Activated CD8-positive, alpha-beta memory T cell treated with anti-CD3 and anti-CD28 coated beads, Interleukin-2, amount 10 ng/mL, durations not matched to agents 7 days and 5 days (primary cell): Measurements from ENCODE around the gene SUPT6H. TPM values are rescaled to one million over a fixed set of nuclear protein-coding genes. Genes with fewer than 3 reads are reported as not detected.
A peak's percentile ranks its signal among the peaks of the same experiment; 100 is the strongest.

Experiments used
- ATAC-seq: fragments of 150-1000 bp; cut with Tn5 transposase; one replicate; pipeline ENCODE4 v1.10.0; 2021; ENCODE audit warnings: moderate library complexity
- CTCF ChIA-PET: fragments of 350-600 bp; sonication (Branson Sonifier 250); formaldehyde crosslinking; loops from one replicate; lab custom pipeline; 2021; ENCODE audit warnings: antibody characterized with exemption; lab: Charles Lee
- DNase-seq: peaks from one replicate; pipeline ENCODE4 v3.0.0-alpha.2; 2020
- H3K27ac Mint-ChIP-seq: one replicate; pipeline ENCODE4 v1.8.0; 2021; ENCODE audit warnings: mild to moderate bottlenecking, mixed read lengths
- H3K27me3 Mint-ChIP-seq: one replicate; pipeline ENCODE4 v1.8.0; 2021; ENCODE audit warnings: mixed read lengths
- H3K36me3 Mint-ChIP-seq: one replicate; pipeline ENCODE4 v1.8.0; 2021; ENCODE audit warnings: mild to moderate bottlenecking, mixed read lengths
- H3K4me1 Mint-ChIP-seq: one replicate; pipeline ENCODE4 v1.8.0; 2021; ENCODE audit warnings: mixed read lengths
- H3K4me3 Mint-ChIP-seq: one replicate; pipeline ENCODE4 v1.8.0; 2021; ENCODE audit warnings: mild to moderate bottlenecking, moderate library complexity, mixed read lengths
- H3K9me3 Mint-ChIP-seq: one replicate; pipeline ENCODE4 v1.8.0; 2022; ENCODE audit warnings: low read depth, mixed read lengths
- total RNA-seq, 2 experiments: library from RNA; stranded (reverse); gene quantifications; one replicate each; pipeline ENCODE4 v1.2.3, GENCODE V29; 2021

The SUPT6H gene
- total RNA-seq, 2 experiments from 2014 or later = 64.7 to 81.2 TPM

DNA sequence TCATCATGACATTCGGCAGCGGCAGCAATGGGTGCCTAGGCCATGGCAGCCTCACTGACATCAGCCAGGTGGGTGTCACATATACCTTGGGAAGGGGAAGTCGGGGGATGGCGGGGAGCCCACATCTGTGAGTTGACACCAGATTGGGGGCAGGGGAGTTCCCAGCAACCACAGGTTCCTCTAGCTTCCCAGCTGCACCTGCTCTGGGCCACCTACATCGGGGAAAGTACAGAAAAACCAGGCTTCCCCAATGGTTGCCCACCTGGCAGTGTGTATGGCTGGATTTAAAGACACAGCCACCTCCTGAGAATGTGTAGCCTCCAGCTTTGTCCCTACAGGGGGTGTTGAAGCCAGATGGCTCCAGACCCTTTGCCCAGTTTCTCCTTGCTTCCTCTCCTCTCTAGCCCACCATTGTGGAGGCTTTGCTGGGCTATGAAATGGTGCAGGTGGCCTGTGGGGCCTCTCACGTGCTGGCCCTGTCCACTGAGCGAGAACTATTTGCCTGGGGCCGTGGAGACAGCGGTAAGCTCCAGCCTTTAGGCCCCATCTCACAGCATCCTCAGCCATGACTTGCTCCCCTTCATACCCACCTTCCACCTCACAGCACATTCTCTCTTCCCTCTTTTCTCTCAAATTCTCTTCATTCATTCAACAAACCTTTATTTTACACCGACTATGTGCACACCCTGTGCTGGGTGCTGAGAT is 76.8 kb downstream of the SUPT6H start:
- peaks cover 26% of the 10 kb centered on the region for H3K4me1 Mint-ChIP-seq
- H3K4me3 Mint-ChIP-seq = no peak overlapping the region
- CTCF ChIA-PET = interaction anchor here (16.9 kb wide), 1 partner anchor 9 kb away, joined by 591 read pairs; the partner anchor contains the start of genes NEK8 and TLCD1
- H3K27me3 Mint-ChIP-seq = no peaks in the 10 kb centered on the region
- H3K36me3 Mint-ChIP-seq = peaks cover 21% of the 10 kb centered on the region
- H3K27ac Mint-ChIP-seq = peak overlapping the region; percentile 52
- H3K9me3 Mint-ChIP-seq = peaks cover 3% of the 10 kb centered on the region
- ATAC-seq (no peak), DNase-seq (no peak)

DNA sequence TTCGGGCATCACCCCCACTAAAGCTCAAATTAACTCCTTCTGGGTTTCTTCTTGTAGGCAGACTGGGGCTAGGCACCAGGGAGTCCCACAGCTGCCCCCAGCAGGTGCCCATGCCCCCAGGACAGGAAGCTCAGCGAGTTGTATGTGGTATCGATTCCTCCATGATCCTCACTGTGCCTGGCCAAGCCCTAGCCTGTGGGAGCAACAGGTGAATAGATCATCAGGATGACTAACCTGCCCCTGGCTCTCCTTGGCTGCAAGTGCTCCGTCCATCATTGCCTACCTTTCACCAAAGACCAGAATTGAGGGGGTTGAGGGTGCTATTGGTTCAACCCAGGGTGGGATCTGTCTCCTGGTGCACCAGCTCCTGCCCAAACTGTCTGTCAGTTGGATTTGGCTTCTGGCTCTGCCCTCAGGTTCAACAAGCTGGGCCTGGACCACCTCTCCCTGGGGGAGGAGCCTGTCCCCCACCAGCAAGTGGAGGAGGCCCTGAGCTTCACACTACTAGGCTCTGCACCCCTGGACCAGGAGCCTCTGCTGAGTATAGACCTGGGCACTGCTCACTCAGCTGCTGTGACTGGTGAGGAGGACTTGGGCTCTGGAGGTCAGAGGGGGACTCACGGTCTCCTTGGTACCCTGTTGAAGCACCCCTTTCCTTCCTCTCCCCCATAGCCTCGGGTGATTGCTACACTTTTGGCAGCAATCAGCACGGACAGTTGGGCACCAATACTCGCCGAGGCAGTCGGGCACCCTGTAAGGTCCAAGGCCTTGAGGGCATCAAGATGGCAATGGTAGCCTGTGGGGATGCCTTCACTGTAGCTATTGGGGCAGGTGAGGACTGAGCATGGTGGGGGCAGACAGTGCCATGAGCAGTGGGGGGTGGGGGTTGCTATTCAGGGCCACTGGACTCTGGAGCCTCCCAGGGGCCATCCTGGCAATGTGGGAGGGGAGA is 78.7 kb downstream of the SUPT6H start:
- peaks cover 3% of the 10 kb centered on the region for H3K9me3 Mint-ChIP-seq
- no peak overlapping the region for H3K4me3 Mint-ChIP-seq
- H3K36me3 Mint-ChIP-seq = peaks cover 21% of the 10 kb centered on the region
- H3K4me1 Mint-ChIP-seq = peaks cover 30% of the 10 kb centered on the region
- no peaks in the 10 kb centered on the region for H3K27me3 Mint-ChIP-seq
- DNase-seq = no peak
- CTCF ChIA-PET = interaction anchor here (1.7 to 16.9 kb wide), 4 partner anchors 9 to 213 kb away, joined by 4 to 591 read pairs (median 19); partner anchors contain the start of genes NEK8 and TLCD1
- no peak for ATAC-seq
- H3K27ac Mint-ChIP-seq = no peak overlapping the region

DNA sequence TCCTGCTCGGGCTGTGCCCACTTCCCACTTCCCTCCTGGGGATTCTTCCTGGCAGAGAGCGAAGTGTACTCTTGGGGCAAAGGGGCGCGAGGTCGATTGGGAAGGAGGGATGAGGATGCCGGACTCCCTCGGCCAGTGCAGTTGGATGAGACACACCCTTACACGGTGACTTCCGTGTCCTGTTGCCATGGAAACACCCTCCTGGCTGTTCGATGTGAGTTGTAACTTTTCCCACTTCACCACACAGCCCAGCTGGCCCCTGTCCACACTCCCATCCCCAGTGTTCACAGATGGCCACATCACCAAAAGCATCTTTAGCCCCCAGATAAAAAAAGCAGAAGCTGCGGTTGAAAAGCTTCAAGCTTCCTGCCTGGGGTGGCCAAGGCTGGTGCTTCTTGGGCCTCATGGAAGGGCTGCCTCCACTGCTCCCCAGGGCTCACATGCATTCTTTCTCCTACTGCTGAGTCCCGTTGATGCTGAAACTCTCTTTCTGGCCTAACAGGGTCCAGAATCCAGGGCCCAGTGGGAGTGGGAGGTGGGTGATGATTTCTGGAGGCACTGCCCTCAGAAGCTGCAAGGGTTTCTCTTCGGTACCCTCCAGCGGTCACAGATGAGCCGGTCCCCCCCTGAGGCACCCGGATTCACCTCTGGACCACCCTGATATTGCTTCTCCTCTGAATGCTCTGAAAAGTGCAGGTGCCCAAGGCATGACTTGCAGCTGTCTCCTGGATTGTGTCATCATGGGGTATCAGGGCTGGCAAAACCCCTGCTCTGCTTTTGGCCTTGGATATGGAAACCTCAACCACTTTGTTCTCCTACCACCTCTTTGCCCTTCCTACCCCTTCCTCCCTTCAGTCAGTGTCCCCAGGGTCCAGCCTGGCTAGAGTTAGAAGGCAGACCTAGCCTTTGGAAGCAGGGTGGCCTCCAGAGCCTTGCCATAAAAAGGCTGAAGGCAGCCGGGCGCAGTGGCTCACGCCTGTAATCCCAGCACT is 79.6 kb downstream of the SUPT6H start:
- Mint-ChIP-seq H3K36me3 (peaks cover 19% of the 10 kb centered on the region), H3K4me1 (peaks cover 36% of the 10 kb centered on the region), H3K27ac (no peak overlapping the region), H3K4me3 (no peak overlapping the region), H3K27me3 (no peaks in the 10 kb centered on the region), H3K9me3 (peaks cover 3% of the 10 kb centered on the region)
- no peak for ATAC-seq
- CTCF ChIA-PET = interaction anchor here (1.6 to 16.9 kb wide), 6 partner anchors 8 to 212 kb away, joined by 3 to 591 read pairs (median 8); partner anchors contain the start of genes FLOT2, NEK8 and TLCD1
- DNase-seq = no peak

DNA sequence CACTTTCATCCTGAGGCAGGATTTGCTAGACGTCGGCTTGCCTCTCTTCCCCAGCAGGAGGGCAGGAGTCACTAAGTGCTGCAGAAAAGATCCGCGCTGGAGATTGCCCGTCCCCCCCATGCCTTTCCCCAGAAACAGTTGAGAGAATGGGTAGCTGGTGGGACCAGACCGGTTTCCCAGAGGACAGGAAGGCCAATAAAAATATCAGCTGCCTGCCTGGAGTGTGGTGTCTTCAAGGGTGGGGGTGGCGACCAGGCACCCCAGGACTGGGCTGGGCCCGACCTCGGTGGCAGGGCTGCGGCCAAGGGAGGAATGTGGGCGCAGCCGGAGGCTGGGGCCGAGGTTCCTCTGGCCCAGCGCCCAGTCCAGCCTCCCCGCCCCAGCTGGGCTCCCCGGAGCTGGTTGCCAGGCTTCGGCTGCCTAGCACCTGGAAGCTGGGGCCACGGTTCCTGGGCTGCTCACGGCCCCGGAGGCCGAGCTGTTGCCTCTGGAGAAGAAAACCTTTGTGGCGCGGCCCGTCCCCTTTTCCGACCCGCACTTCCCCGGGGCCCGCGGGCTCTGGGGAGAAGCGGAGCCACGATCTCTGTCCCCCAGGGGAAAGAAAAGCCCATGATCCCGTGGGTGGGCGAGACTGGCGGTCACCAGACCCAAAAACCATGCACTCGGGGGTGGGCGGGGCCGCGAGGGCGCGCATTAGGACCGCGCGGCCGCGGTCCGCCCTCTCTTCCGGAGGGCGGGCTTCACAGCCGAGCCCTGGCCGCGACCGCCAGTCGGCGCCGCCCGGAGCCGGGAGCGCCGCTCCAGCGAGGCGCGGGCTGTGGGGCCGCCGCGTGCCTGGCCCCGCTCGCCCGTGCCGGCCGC is 81.5 kb downstream of the SUPT6H start, which contains the start of gene TRAF4:
Gene TRAF4 (plus strand): TSS at position 769 of the 861 bp plus-strand sequence. CDS start 102 bp downstream, outside the sequence.
- Mint-ChIP-seq H3K4me3 (peak within 1 kb of the TSS; percentile 89), H3K9me3 (peaks cover 3% of the 10 kb centered on the region), H3K27ac (peak within 1 kb of the TSS; percentile 95), H3K4me1 (peaks cover 38% of the 10 kb centered on the region), H3K36me3 (peaks cover 14% of the 10 kb centered on the region), H3K27me3 (no peaks in the 10 kb centered on the region)
- DNase-seq (peak; percentile 81), ATAC-seq (peak; percentile 91)
- CTCF ChIA-PET = interaction anchor here (0.7 to 16.9 kb wide), 11 partner anchors 14 to 206 kb away, joined by 3 to 591 read pairs (median 3); partner anchors contain the start of genes FLOT2, NEK8, PROCA1 and RPL23A

DNA sequence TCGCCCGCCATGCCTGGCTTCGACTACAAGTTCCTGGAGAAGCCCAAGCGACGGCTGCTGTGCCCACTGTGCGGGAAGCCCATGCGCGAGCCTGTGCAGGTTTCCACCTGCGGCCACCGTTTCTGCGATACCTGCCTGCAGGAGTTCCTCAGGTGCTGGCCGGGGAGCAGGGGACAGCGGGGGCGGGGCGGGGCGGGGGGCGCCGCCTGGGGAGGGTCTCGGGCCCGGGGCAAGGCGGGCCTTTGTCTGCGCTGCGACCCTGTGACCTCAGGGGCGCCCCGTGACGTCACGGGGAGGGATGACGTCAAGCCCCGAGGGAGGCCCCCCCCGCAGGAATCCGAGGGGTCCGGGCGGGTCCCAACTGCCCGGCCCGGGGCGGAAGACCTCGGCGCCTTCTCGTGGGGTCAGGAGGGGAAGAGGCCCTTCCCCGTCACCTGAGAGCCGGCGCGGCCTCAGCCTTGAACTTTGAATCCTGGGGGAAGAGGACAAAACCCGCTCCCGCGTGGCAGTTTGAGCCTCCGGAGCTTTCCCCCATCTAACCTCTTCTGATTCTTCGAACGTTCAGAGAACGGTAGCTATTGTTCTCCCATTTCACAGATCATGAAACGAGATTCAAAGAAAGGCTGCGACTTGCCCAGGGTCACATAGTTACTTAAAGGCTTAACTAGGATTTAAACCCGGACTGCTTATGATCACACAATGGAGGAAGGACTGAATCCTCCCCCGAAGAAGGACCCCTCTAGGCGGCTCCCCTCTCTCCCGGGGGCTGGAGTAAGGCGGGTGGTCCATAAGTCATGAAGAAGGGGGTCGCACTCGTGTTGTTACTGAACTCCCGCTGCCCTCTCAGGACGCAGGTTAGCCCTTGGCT is 82.3 kb downstream of the SUPT6H start:
- Mint-ChIP-seq H3K4me1 (peaks cover 38% of the 10 kb centered on the region), H3K4me3 (peak overlapping the region; percentile 89), H3K27me3 (no peaks in the 10 kb centered on the region), H3K9me3 (peaks cover 3% of the 10 kb centered on the region), H3K36me3 (peaks cover 13% of the 10 kb centered on the region), H3K27ac (peak overlapping the region; percentile 95)
- CTCF ChIA-PET = interaction anchor here (0.9 to 16.9 kb wide), 7 partner anchors 15 to 151 kb away, joined by 3 to 591 read pairs (median 5); partner anchors contain the start of genes NEK8, RPL23A and TLCD1
- ATAC-seq (peak; percentile 46), DNase-seq (peak; percentile 82)

DNA sequence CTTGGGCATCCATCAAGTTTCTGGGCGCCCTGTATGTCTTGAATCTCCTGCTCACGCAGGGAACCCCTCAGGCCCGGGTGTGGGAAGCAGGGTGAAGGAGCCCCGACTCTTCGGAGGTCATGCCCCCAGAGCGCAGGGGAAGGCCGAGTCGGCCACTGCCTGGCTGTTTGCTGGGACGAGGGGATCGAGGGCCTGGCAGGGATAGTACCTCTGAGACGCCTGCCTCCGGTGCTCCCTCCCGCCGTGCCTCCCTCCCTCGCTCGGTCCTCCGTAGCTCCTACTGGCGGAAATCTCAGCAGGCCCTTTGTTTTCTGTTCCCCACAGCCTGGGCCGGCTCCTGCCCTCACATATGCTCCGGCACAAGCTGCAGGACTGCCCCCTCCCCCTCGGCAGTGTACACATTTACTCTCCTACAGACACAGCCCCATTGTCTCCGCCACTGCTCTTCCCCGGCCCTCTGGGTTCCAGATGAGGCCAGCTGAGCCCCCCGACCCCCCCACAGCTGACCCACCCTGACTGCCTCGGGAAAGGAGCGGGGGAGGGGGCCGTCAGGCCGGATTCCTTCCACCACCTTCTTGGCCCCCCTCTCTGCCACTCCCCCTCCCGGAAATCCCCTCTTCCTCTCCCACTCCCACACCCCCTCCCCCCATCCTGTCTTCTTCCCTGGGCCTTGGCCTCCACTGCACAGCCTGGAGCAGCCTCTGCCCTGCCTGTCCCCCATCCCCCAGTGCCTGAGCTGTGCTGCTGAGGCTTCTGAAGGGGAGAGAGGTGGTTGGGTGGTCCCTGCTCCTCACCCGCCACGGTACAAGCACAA is 83.2 kb downstream of the SUPT6H start:
- peak overlapping the region; percentile 89 for H3K4me3 Mint-ChIP-seq
- ATAC-seq = peak; percentile 10
- H3K27ac Mint-ChIP-seq = peak overlapping the region; percentile 95
- H3K27me3 Mint-ChIP-seq = no peaks in the 10 kb centered on the region
- H3K9me3 Mint-ChIP-seq = no peaks in the 10 kb centered on the region
- DNase-seq = peak; percentile 62
- CTCF ChIA-PET = interaction anchor here (0.8 to 16.9 kb wide), 7 partner anchors 16 to 150 kb away, joined by 3 to 591 read pairs (median 5); partner anchors contain the start of genes NEK8, RPL23A and TLCD1
- peaks cover 39% of the 10 kb centered on the region for H3K4me1 Mint-ChIP-seq
- H3K36me3 Mint-ChIP-seq = peaks cover 11% of the 10 kb centered on the region

DNA sequence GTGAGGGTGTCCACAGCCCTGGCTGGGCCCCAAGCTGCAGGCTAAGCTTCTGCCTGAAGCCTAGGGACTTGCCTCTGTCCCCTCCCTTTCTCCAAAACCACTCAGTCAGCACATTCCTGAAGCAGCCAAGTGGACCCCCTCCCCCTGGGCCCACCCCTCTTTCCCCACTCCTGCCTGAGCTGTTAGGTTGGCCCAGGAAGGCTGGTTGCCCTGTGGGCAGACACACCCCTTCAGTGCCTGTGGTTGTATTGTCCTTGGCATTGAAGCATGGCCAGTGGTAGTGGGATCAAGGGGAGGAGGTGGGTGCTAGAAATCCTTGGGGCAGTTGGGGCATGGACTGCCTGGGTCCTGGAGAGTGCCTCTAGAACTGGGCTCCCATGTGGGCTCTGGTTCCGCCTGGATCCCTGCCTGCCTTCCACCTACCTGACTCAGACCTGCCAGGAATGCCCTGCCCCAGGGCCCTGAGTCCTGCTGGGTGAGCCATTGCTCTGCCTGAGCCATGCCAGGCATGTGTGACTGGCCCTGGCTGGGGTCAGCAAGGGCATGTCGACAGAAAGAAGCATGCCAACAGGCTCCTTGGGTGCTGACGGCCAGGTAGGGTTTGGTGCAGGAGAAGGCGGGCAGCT is 83.9 kb downstream of the SUPT6H start:
- Mint-ChIP-seq H3K36me3 (peaks cover 7% of the 10 kb centered on the region), H3K27me3 (no peaks in the 10 kb centered on the region), H3K9me3 (no peaks in the 10 kb centered on the region), H3K27ac (peak overlapping the region; percentile 72), H3K4me1 (peaks cover 44% of the 10 kb centered on the region), H3K4me3 (peak overlapping the region; percentile 89)
- DNase-seq = no peak
- ATAC-seq = no peak
- CTCF ChIA-PET = interaction anchor here (0.8 to 16.9 kb wide), 4 partner anchors 16 to 68 kb away, joined by 3 to 591 read pairs (median 18); partner anchors contain the start of genes NEK8, RPL23A and TLCD1

DNA sequence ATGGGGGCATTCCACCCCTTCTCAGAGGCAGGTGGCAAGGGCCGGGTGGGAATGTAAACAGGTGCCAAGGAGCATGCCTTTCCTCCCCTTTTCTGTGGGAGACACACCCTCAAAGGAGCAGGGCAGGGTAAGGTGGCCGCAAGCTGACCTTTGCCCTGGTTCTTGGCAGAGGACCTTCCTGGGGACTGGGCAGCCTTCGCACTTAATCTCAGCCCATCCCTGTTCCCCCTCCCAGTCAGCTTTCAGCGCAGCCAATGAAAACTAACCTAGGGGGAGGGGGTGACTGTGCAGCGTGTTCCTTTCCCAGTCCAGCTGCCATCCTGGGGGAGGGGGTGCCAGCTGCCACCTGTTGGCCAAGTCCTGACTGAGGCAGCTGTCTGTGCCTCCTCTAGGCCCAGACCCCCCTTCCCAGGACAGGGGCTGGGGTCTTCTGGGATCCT is 84.6 kb downstream of the SUPT6H start:
- no peak overlapping the region for H3K4me3 Mint-ChIP-seq
- H3K36me3 Mint-ChIP-seq = peaks cover 7% of the 10 kb centered on the region
- DNase-seq (no peak), ATAC-seq (no peak)
- no peaks in the 10 kb centered on the region for H3K9me3 Mint-ChIP-seq
- H3K4me1 Mint-ChIP-seq = peaks cover 44% of the 10 kb centered on the region
- H3K27ac Mint-ChIP-seq = peak overlapping the region; percentile 72
- no peaks in the 10 kb centered on the region for H3K27me3 Mint-ChIP-seq
- CTCF ChIA-PET = interaction anchor here (1.0 to 16.9 kb wide), 4 partner anchors 10 to 18 kb away, joined by 3 to 591 read pairs (median 15); partner anchors contain the start of genes NEK8 and TLCD1

DNA sequence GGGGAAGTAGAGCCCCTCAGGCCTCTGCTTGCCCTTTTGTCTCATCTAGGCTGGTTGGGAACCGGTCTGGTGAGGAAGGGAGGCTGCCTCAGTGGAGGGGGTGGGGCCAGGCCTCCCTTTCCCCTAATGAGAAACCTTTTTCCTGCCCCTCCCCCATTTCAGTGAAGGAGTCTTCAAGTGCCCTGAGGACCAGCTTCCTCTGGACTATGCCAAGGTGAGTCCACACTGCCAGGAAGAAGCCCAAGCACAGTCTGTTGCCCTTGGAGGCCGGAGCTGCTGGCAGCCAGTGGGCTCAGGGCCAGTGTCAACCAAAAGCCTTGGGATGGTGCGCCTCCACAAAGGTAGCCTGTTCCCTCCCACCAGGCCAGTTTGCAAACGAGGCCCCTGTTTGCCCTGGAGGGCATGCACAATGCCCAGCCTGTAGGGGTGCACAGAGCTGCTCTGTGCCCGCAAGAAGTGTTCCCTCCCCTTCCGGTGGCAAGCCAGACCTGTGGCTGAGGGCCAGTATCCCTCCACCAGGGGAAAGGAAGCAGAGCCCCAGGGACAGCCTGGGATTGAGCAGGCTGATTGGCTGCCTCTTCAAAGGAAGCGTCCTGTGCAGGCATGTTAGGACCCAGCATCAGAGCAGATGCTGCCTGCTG is 85.2 kb downstream of the SUPT6H start:
- Mint-ChIP-seq H3K36me3 (peaks cover 5% of the 10 kb centered on the region), H3K9me3 (no peaks in the 10 kb centered on the region), H3K4me3 (no peak overlapping the region), H3K27ac (peak overlapping the region; percentile 32), H3K27me3 (no peaks in the 10 kb centered on the region), H3K4me1 (peaks cover 41% of the 10 kb centered on the region)
- CTCF ChIA-PET = interaction anchor here (1.0 to 16.9 kb wide), 3 partner anchors 10 to 18 kb away, joined by 3 to 591 read pairs (median 3); partner anchors contain the start of genes NEK8 and TLCD1
- no peak for ATAC-seq
- DNase-seq = no peak
